ENCODE data around the gene FAM184B. TPM values are rescaled to one million over a fixed set of nuclear protein-coding genes. Genes with fewer than 3 reads are reported as not detected.

FAM184B gene
- total RNA-seq, 1 experiment from 2014 or later: 0.09 TPM

GRCh38 chr4:17580969-17581368 is 200.5 kb downstream of the FAM184B start:
- Mint-ChIP-seq H3K27me3 (ENCODE audit: low read depth) (peaks cover 6% of the 10 kb centered on the region; the same call in 1 of the 2 replicates), H3K4me3 (no peak overlapping the region)
- no CpG with 5 or more reads among the region's 7 CpGs for WGBS (ENCODE audit: extremely low coverage, insufficient read length, low lambda C conversion rate)

More at GRCh38 chr4:17580969-17581368, 200.5 kb downstream of the FAM184B start:
- no peak overlapping the region for H3K4me2 ChIP-seq (ENCODE audit: insufficient read depth, insufficient read length, low read length)
- no peak overlapping the region for H2BK20ac ChIP-seq (ENCODE audit: low read depth, low read length, poor library complexity, severe bottlenecking)
- no peak for DNase-seq
- H3K27me3 ChIP-seq (ENCODE audit: insufficient read depth, low read length): no peaks in the 10 kb centered on the region; the same call in 1 of the 2 replicates
- H2BK5ac ChIP-seq (ENCODE audit: insufficient read length, low read length): no peak overlapping the region
- no peak overlapping the region for H4K8ac ChIP-seq (replicated peaks; ENCODE audit: insufficient read length, low read depth, low read length)
- H3K9ac ChIP-seq (ENCODE audit: extremely low read depth, insufficient read length, low read length): no peak overlapping the region
- no peak overlapping the region for H3K56ac ChIP-seq (ENCODE audit: insufficient read length, low read depth, low read length)
- no peaks in the 10 kb centered on the region for H3K79me1 ChIP-seq (ENCODE audit: insufficient read depth, low read depth, low read length, poor library complexity, severe bottlenecking)
- no peaks in the 10 kb centered on the region for H3K79me2 ChIP-seq (ENCODE audit: insufficient read depth, low read length)
- H3K14ac ChIP-seq (ENCODE audit: insufficient read depth, low read length): no peak overlapping the region
- no peak overlapping the region for H3K27ac ChIP-seq (ENCODE audit: insufficient read length, low read depth, low read length)
- H3K18ac ChIP-seq (ENCODE audit: insufficient read length, low read depth, low read length): no peak overlapping the region
- H2BK12ac ChIP-seq (ENCODE audit: insufficient read length, low read depth, low read length): no peak overlapping the region
- peaks cover 9% of the 10 kb centered on the region for H3K23me2 ChIP-seq (ENCODE audit: insufficient read length, low read depth, low read length, poor library complexity, severe bottlenecking)
- no peaks in the 10 kb centered on the region for H3K9me3 Mint-ChIP-seq
- peaks cover 29 to 32% of the 10 kb centered on the region in 2 experiments for H3K4me1 Mint-ChIP-seq
- no peak overlapping the region for H2AK5ac ChIP-seq (ENCODE audit: insufficient read length, low read length)
- no peak overlapping the region for H2BK120ac ChIP-seq (ENCODE audit: low read depth, low read length, poor library complexity, severe bottlenecking)
- H3K36me3 Mint-ChIP-seq (ENCODE audit: insufficient read depth in 1 of 3, low read depth in 3 of 3): peaks cover 23 to 62% (median 44%) of the 10 kb centered on the region in 3 experiments
- no peak overlapping the region for H3T11ph ChIP-seq (ENCODE audit: low read length)
- H2BK15ac ChIP-seq (ENCODE audit: low read depth, low read length): no peak overlapping the region
- no peak overlapping the region for H3K27ac Mint-ChIP-seq
- H3K9me3 ChIP-seq (ENCODE audit: control insufficient read depth, low read depth, low read length): no peaks in the 10 kb centered on the region
- no peak overlapping the region for H4K91ac ChIP-seq (ENCODE audit: insufficient read length, low read depth, low read length)
- TF ChIP-seq, protein P1, sequence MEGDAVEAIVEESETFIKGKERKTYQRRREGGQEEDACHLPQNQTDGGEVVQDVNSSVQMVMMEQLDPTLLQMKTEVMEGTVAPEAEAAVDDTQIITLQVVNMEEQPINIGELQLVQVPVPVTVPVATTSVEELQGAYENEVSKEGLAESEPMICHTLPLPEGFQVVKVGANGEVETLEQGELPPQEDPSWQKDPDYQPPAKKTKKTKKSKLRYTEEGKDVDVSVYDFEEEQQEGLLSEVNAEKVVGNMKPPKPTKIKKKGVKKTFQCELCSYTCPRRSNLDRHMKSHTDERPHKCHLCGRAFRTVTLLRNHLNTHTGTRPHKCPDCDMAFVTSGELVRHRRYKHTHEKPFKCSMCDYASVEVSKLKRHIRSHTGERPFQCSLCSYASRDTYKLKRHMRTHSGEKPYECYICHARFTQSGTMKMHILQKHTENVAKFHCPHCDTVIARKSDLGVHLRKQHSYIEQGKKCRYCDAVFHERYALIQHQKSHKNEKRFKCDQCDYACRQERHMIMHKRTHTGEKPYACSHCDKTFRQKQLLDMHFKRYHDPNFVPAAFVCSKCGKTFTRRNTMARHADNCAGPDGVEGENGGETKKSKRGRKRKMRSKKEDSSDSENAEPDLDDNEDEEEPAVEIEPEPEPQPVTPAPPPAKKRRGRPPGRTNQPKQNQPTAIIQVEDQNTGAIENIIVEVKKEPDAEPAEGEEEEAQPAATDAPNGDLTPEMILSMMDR (conservative IDR thresholded peaks at IDR 0.05): no peak
- H2AFZ ChIP-seq (ENCODE audit: low read length): no peak overlapping the region
- H3K23ac ChIP-seq (ENCODE audit: insufficient read length, low read depth, low read length): no peak overlapping the region
- H3K4ac ChIP-seq (ENCODE audit: low read depth, low read length): no peak overlapping the region
- no peaks in the 10 kb centered on the region; the same call in 1 of the 2 replicates for H3K4me1 ChIP-seq (ENCODE audit: insufficient read depth, low read length)
- no peaks in the 10 kb centered on the region for H4K20me1 ChIP-seq (ENCODE audit: control insufficient read depth, insufficient read depth, insufficient read length)
- H4K5ac ChIP-seq (ENCODE audit: insufficient read length, low read depth, low read length): no peak overlapping the region

Other genes starting within 250 kb of the FAM184B start
- 48.1 and 53.2 TPM in 2 replicates for gene LAP3, start 204.4 kb downstream of the FAM184B start, total RNA-seq (2021)
- gene MED28, start 167.0 kb downstream of the FAM184B start, total RNA-seq (2021): 90.4 and 93.3 TPM in 2 replicates
- gene DCAF16, start 29.1 kb upstream of the FAM184B start, total RNA-seq (2021): 46.2 and 51.1 TPM in 2 replicates
- 42.3 and 48.8 TPM in 2 replicates for gene NCAPG, start 29.4 kb upstream of the FAM184B start, total RNA-seq (2021)
- 11.6 and 15.5 TPM in 2 replicates for gene LCORL, start 240.1 kb upstream of the FAM184B start, total RNA-seq (2021)